HepG2 (cell line): ENCODE results near the gene GTF3A. TPM values are rescaled to one million over a fixed set of nuclear protein-coding genes. Genes with fewer than 3 reads are reported as not detected.

Experiments used
- AGO2 ChIP-seq: fragments of 200-400 bp; formaldehyde crosslinking; optimal IDR thresholded peaks from 2 replicates; pipeline ENCODE3; 2017; ENCODE audit warnings: mild to moderate bottlenecking, low read depth, low read length, moderate library complexity
- HHEX ChIP-seq: IDR thresholded peaks from 2 replicates; pipeline ENCODE4 v1.6.1; 2016; ENCODE audit warnings: control low read depth
- JUNB ChIP-seq: sonication (generic); formaldehyde crosslinking; IDR thresholded peaks from 2 replicates; pipeline ENCODE4 v1.8.0; 2022; ENCODE audit warnings: missing genetic modification reagents, mild to moderate bottlenecking, borderline replicate concordance
- MBD4 ChIP-seq: IDR thresholded peaks from 2 replicates; pipeline ENCODE4 v1.6.1; 2012; ENCODE audit warnings: low read length, inconsistent platforms, borderline replicate concordance
- MIXL1 ChIP-seq: IDR thresholded peaks from 2 replicates; pipeline ENCODE4 v1.6.1; 2016
- NCOR1 ChIP-seq: fragments of 200-600 bp; sonication (generic); IDR thresholded peaks from 2 replicates; pipeline ENCODE4 v1.7.0; 2017; ENCODE audit warnings: antibody characterized with exemption, low read length, borderline replicate concordance
- RARG ChIP-seq: sonication (generic); formaldehyde crosslinking; IDR thresholded peaks from 2 replicates; pipeline ENCODE4 v1.4.0; 2020; ENCODE audit warnings: low read depth, mild to moderate bottlenecking, missing genetic modification reagents
- TAF15 ChIP-seq: fragments of 200-400 bp; formaldehyde crosslinking; IDR thresholded peaks from one replicate; pipeline ENCODE4 v1.6.1; 2018; ENCODE audit warnings: mild to moderate bottlenecking, low read depth, low read length; ENCODE audit not compliant: poor library complexity, severe bottlenecking
- ZC3H13 ChIP-seq: sonication (generic); formaldehyde crosslinking; IDR thresholded peaks from 2 replicates; pipeline ENCODE4 v1.8.1; 2023; ENCODE audit warnings: mild to moderate bottlenecking, missing genetic modification reagents, moderate library complexity
- ZNF225 ChIP-seq: sonication (generic); formaldehyde crosslinking; IDR thresholded peaks from 2 replicates; pipeline ENCODE4 v1.4.0; 2020; ENCODE audit warnings: mild to moderate bottlenecking, missing genetic modification reagents
- ZNF260 ChIP-seq: sonication (generic); formaldehyde crosslinking; IDR thresholded peaks from 2 replicates; pipeline ENCODE4 v1.4.0; 2020; ENCODE audit warnings: missing genetic modification reagents, low read depth, mild to moderate bottlenecking, borderline replicate concordance
- ZNF333 ChIP-seq: sonication (generic); formaldehyde crosslinking; IDR thresholded peaks from 2 replicates; pipeline ENCODE4 v1.4.0; 2020; ENCODE audit warnings: mild to moderate bottlenecking, missing genetic modification reagents, borderline replicate concordance
- ZNF431 ChIP-seq: sonication (generic); formaldehyde crosslinking; IDR thresholded peaks from 2 replicates; pipeline ENCODE4 v1.9.0; 2022; ENCODE audit warnings: missing genetic modification reagents, low read depth, mild to moderate bottlenecking, borderline replicate concordance
- ZNF550 ChIP-seq: sonication (generic); formaldehyde crosslinking; IDR thresholded peaks from 2 replicates; pipeline ENCODE4 v1.4.0; 2020; ENCODE audit warnings: mild to moderate bottlenecking, missing genetic modification reagents, borderline replicate concordance
- ZNF687 ChIP-seq: sonication (generic); formaldehyde crosslinking; IDR thresholded peaks from 2 replicates; pipeline ENCODE4 v1.5.1; 2020; ENCODE audit warnings: mild to moderate bottlenecking, missing genetic modification reagents, moderate library complexity
- ZNF788 ChIP-seq: sonication (generic); formaldehyde crosslinking; IDR thresholded peaks from 2 replicates; pipeline ENCODE4 v1.5.0; 2020; ENCODE audit warnings: mild to moderate bottlenecking, missing genetic modification reagents, borderline replicate concordance
- ZSCAN9 ChIP-seq: IDR thresholded peaks from 2 replicates; pipeline ENCODE4 v1.6.1; 2016; ENCODE audit warnings: borderline replicate concordance
- polyA plus RNA-seq, 8 experiments: library from polyadenylated mRNA; depleted of rRNA in 3 of 8; stranded (reverse) in 7 of 8; unstranded in 1 of 8; fragments of >200 nt; fragmentation: Illumina TruSeq in 4 of 8; extraction: Trizol in 4 of 8; gene quantifications; 2 replicates each; pipeline versions ENCODE4 v1.2.1 to v1.2.3, GENCODE V29; 2011 to 2016; ENCODE audit warnings: low read depth in 4 of 8, missing spikeins in 1 of 8, mixed read lengths in 1 of 8; ENCODE audit not compliant: insufficient read depth in 1 of 8
- total RNA-seq, 5 experiments: library from RNA; depleted of rRNA; stranded (reverse); fragments of >200 nt; fragmentation: Illumina TruSeq; extraction: Trizol; gene quantifications; 2 replicates each; pipeline ENCODE4 v1.2.3, GENCODE V29; 2016; ENCODE audit warnings: low read depth in 1 of 5
- TF ChIP-seq, protein P1 (sequence below): sonication (generic); formaldehyde crosslinking; IDR thresholded peaks from 2 replicates; pipeline ENCODE4 v1.8.0; 2022; ENCODE audit warnings: missing genetic modification reagents, mild to moderate bottlenecking, borderline replicate concordance
- TF ChIP-seq, protein P2 (sequence below): sonication (generic); formaldehyde crosslinking; IDR thresholded peaks from 2 replicates; pipeline ENCODE4 v1.4.0; 2020; ENCODE audit warnings: mild to moderate bottlenecking, missing genetic modification reagents
- TF ChIP-seq, protein P3 (sequence below): sonication (generic); formaldehyde crosslinking; IDR thresholded peaks from 2 replicates; pipeline ENCODE4 v1.5.0; 2020; ENCODE audit warnings: missing genetic modification reagents

GTF3A gene
- total and polyA plus RNA-seq, 2 of the 13 experiments (the other 11 are each of a cell fraction or from before 2014, with no cell fraction given), result 42.1 to 176 TPM

DNA sequence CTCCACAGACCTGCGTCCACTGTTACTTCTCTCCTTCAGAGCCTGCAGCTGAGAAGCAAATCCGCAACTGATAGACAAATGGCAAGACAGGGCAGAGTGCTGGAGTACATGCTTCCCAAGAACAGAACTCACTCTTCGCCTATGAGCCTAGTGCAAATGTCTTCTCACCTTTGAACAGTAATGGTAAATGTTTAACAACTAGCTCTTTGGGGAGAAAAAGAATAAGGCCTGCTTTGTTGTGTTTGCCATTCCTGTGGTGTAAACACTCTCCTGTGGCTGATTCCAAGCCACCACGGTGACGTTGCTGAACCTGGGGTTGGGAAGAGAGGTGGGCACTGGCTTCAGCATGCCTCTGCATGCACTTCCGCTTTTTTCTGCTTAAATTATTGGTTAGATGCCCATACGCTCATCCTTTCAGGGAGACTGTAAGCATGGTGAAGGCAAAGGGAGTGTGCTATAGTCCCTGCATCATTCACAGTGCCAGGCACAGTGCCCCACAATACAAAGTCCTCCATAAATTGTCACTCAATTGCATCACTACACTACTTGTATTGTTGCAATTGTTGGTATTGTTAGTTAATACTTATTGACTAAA lies 28.1 kb upstream of the GTF3A start (continued):
- TF ChIP-seq ZNF225 (CRISPR knock-in tag) (no peak), NCOR1 (peak; percentile 71), MBD4 (no peak), ZNF550 (no peak), ZSCAN9 (CRISPR knock-in tag) (no peak), ZNF687 (CRISPR knock-in tag) (peak; percentile 32; the same call in 1 of the 2 replicates), ZNF333 (CRISPR knock-in tag) (no peak), MIXL1 (CRISPR knock-in tag) (no peak; the same call in 1 of the 2 replicates), RARG (CRISPR knock-in tag) (no peak), ZNF260 (CRISPR knock-in tag) (0 out of 2 replicates have a peak, but pooled peaks have one; percentile 35), HHEX (CRISPR knock-in tag) (no peak), ZNF788 (CRISPR knock-in tag) (peak; percentile 30; the same call in 1 of the 2 replicates), TAF15 (no peak), JUNB (no peak), AGO2 (no peak), ZC3H13 (CRISPR knock-in tag) (no peak), ZNF431 (CRISPR knock-in tag) (0 out of 2 replicates have a peak, but pooled peaks have one; percentile 30)
- TF ChIP-seq, protein P1, sequence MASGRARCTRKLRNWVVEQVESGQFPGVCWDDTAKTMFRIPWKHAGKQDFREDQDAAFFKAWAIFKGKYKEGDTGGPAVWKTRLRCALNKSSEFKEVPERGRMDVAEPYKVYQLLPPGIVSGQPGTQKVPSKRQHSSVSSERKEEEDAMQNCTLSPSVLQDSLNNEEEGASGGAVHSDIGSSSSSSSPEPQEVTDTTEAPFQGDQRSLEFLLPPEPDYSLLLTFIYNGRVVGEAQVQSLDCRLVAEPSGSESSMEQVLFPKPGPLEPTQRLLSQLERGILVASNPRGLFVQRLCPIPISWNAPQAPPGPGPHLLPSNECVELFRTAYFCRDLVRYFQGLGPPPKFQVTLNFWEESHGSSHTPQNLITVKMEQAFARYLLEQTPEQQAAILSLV (CRISPR knock-in tag), result no peak
- TF ChIP-seq, protein P2, sequence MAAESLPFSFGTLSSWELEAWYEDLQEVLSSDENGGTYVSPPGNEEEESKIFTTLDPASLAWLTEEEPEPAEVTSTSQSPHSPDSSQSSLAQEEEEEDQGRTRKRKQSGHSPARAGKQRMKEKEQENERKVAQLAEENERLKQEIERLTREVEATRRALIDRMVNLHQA, result no peak; the same call in 1 of the 2 replicates
- TF ChIP-seq, protein P3, sequence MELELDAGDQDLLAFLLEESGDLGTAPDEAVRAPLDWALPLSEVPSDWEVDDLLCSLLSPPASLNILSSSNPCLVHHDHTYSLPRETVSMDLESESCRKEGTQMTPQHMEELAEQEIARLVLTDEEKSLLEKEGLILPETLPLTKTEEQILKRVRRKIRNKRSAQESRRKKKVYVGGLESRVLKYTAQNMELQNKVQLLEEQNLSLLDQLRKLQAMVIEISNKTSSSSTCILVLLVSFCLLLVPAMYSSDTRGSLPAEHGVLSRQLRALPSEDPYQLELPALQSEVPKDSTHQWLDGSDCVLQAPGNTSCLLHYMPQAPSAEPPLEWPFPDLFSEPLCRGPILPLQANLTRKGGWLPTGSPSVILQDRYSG (CRISPR knock-in tag), result no peak
